Measurements from ENCODE around the gene FHIT. TPM values are rescaled to one million over a fixed set of nuclear protein-coding genes. Genes with fewer than 3 reads are reported as not detected.

Gene FHIT
- total and polyA plus RNA-seq, 2 of the 4 experiments (the other 2 are of a cell fraction), result 0.07 TPM; not detected in 1

GRCh38 chr3:61169621-61170251, 81.5 kb downstream of the FHIT start:
- dilution Hi-C loops (cut with HindIII; ENCODE audit: low sequenced_read_pairs, unreplicated experiment) (no loop called here), in situ Hi-C loops (cut with MboI; ENCODE audit: low sequenced_read_pairs) (no loop called here), intact Hi-C loops (cut with micrococcal nuclease) (no loop called here)
- H3K9me3 ChIP-seq (ENCODE audit: control insufficient read depth, insufficient read depth, low read length), result no peaks in the 10 kb centered on the region
- H2BK15ac ChIP-seq (ENCODE audit: low read depth, low read length), result no peak overlapping the region
- no peak overlapping the region for H4K5ac ChIP-seq (ENCODE audit: low read depth, low read length)
- no peaks in the 10 kb centered on the region for H3K9me1 ChIP-seq (ENCODE audit: insufficient read depth, low read length)
- H2AFZ ChIP-seq (replicated peaks; ENCODE audit: low read length, poor library complexity), result no peak overlapping the region
- H3K36me3 ChIP-seq (ENCODE audit: control insufficient read depth, insufficient read depth, low read length), result no peaks in the 10 kb centered on the region
- H3K18ac ChIP-seq (ENCODE audit: low read depth, low read length), result no peak overlapping the region
- no peak overlapping the region for H3K4me2 ChIP-seq (ENCODE audit: low read depth, low read length)
- no peak for ATAC-seq (ENCODE audit: low read depth)
- no peak overlapping the region for H4K8ac ChIP-seq (ENCODE audit: low read depth in 2 of 2, low read length in 2 of 2)
- no peak overlapping the region for H3K56ac ChIP-seq (ENCODE audit: extremely low read depth, insufficient read depth, low read length)
- H2BK120ac ChIP-seq (ENCODE audit: low read depth, low read length), result no peak overlapping the region
- ChIA-PET POLR2A (ENCODE audit: unreplicated experiment) (no interaction called here), CTCF (no interaction called here)
- H2BK5ac ChIP-seq (ENCODE audit: low read depth, low read length, poor library complexity, severe bottlenecking), result no peak overlapping the region
- no peaks in the 10 kb centered on the region for H3K79me1 ChIP-seq (ENCODE audit: low read depth in 1 of 2, low read length in 2 of 2)
- no peak overlapping the region for H2AK5ac ChIP-seq (ENCODE audit: low read depth, low read length)
- H3K4ac ChIP-seq (ENCODE audit: low read depth, low read length), result no peak overlapping the region
- no CpG with 5 or more reads among the region's 2 CpGs for WGBS, 2 experiments (ENCODE audit: extremely low coverage in 2 of 2, insufficient read length in 1 of 2)
- no peak overlapping the region for H3K23ac ChIP-seq (ENCODE audit: low read depth, low read length)
- H3K4me3 ChIP-seq (ENCODE audit: insufficient read depth, low read depth, low read length), result no peak overlapping the region
- H4K20me1 ChIP-seq (ENCODE audit: insufficient read depth, low read length), result no peaks in the 10 kb centered on the region
- H3K14ac ChIP-seq (replicated peaks; ENCODE audit: low read depth, low read length), result no peak overlapping the region
- no TSS peak for BruUV-seq (replicated peaks)
- no peak overlapping the region for H3K27ac ChIP-seq (ENCODE audit: insufficient read depth, low read length)
- H3K4me1 ChIP-seq (ENCODE audit: control insufficient read depth, insufficient read depth, low read length), result no peaks in the 10 kb centered on the region
- no peak overlapping the region for H2AK9ac ChIP-seq (replicated peaks; ENCODE audit: low read depth, low read length, poor library complexity)
- TF ChIP-seq MAZ (IDR thresholded peaks at IDR 0.05; ENCODE audit: borderline replicate concordance, low read depth, low read length), result no peak
- TF ChIP-seq SMC3 (IDR thresholded peaks at IDR 0.05; ENCODE audit: low read depth, low read length), result no peak
- TF ChIP-seq BHLHE40 (IDR thresholded peaks at IDR 0.05; ENCODE audit: low read depth, low read length), result no peak
- TF ChIP-seq FOS (IDR thresholded peaks at IDR 0.05; ENCODE audit: low read depth, low read length), result no peak
- no peak for DNase-seq
- no peak overlapping the region for H4K91ac ChIP-seq (ENCODE audit: insufficient read depth, low read depth, low read length)
- H3K9ac ChIP-seq (ENCODE audit: low read depth, low read length), result no peak overlapping the region
- no peaks in the 10 kb centered on the region for H3K27me3 ChIP-seq (ENCODE audit: control insufficient read depth, insufficient read depth, low read length)
- no peak overlapping the region for H2BK20ac ChIP-seq (ENCODE audit: low read depth, low read length)
